Breast epithelium (tissue), 4 donors: ENCODE measurements around the gene VSIG10L2. TPM values are rescaled to one million over a fixed set of nuclear protein-coding genes. Genes with fewer than 3 reads are reported as not detected.

Experiments
- DNase-seq, 2 donors: peaks; one replicate each; pipeline ENCODE4 v3.0.0-alpha.2; 2019; ENCODE audit warnings: low spot score in 2 of 2
- H3K27ac ChIP-seq, 2 donors: fragments of 200-600 bp; sonication (generic) in 1 of 2; one replicate each; pipeline ENCODE4 v1.5.1; 2016 to 2019; ENCODE audit warnings: mild to moderate bottlenecking in 1 of 2
- H3K27me3 ChIP-seq, 2 donors: fragments of 200-600 bp; sonication (generic) in 1 of 2; one replicate each; pipeline versions ENCODE4 v1.5.1 to v1.6.0; 2017 to 2019; ENCODE audit warnings: control low read depth in 1 of 2, mild to moderate bottlenecking in 1 of 2
- H3K36me3 ChIP-seq: fragments of 200-600 bp; one replicate; pipeline ENCODE4 v1.5.1; 2019
- H3K4me1 ChIP-seq, 2 donors: fragments of 200-600 bp; sonication (generic); one replicate each; pipeline ENCODE4 v1.5.1; 2016 to 2019; ENCODE audit warnings: control low read depth in 1 of 2
- H3K4me3 ChIP-seq, 3 donors: fragments of 200-600 bp; sonication (generic); 1 replicate in 2 of 3; 2 replicates in 1 of 3; pipeline ENCODE4 v1.5.1; 2016 to 2019; ENCODE audit warnings: mild to moderate bottlenecking in 3 of 3, moderate library complexity in 2 of 3
- H3K9me3 ChIP-seq, 2 donors: fragments of 200-600 bp; sonication (generic) in 1 of 2; one replicate each; pipeline ENCODE4 v1.5.1; 2016 to 2019; ENCODE audit warnings: control low read depth in 1 of 2
- CTCF ChIP-seq, 3 donors: fragments of 450-650 bp; IDR thresholded peaks; one replicate each; pipeline ENCODE4 v1.5.1; 2016 to 2017; ENCODE audit warnings: antibody characterized with exemption in 3 of 3, mild to moderate bottlenecking in 3 of 3, moderate library complexity in 3 of 3
- POLR2A ChIP-seq: fragments of 450-650 bp; IDR thresholded peaks from one replicate; pipeline ENCODE4 v1.6.1; 2016; ENCODE audit warnings: antibody characterized with exemption, mild to moderate bottlenecking, moderate library complexity
- POLR2AphosphoS5 ChIP-seq, 3 donors: sonication (generic); formaldehyde crosslinking; IDR thresholded peaks; one replicate each; pipeline ENCODE4 v1.6.1; 2017; ENCODE audit warnings: antibody characterized with exemption in 3 of 3
- intact Hi-C: fragments of 100-400 bp; cut with DNase I; formaldehyde crosslinking; loops from one replicate; pipeline ENCODE4 v1.15.1; 2023; ENCODE audit warnings: low total_unique reads
- total RNA-seq, 3 donors: library from RNA; depleted of rRNA; stranded (reverse); fragments of >200 nt; gene quantifications; one replicate each; pipeline ENCODE4 v1.1.0, GENCODE V29; 2016

VSIG10L2 gene
- total RNA-seq, 3 donors from 2014 or later: 3.6 to 4.1 TPM; not detected in 1

DNA sequence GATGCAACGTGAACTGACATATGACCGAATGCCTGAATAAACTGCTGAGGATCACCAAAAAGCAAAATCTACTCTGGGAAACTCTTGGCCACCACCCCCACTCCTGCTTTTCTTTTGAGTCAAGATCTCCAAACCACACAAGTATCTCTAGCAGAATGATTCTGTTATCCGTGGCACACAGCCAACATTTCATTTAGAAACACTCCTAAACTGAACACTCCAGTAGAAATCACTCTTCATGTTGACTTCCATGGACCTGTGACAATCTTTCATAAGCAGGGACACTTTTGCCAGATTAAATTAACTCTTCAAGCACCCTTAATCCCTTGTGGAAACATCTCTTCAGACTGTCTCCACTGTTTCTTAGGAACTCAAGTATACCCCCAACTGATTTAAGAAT is 44.4 kb downstream of the VSIG10L2 start:
- intact Hi-C loops: no loop called here
- Histone ChIP-seq H3K9me3 (no peaks in the 10 kb centered on the region), H3K27ac (peak overlapping the region in 1 of 2 donors; percentile 20), H3K27me3 (no peaks in the 10 kb centered on the region), H3K36me3 (no peaks in the 10 kb centered on the region), H3K4me3 (peak overlapping the region in 1 of 3 donors; percentile 16), H3K4me1 (no peaks in the 10 kb centered on the region)
- TF ChIP-seq CTCF (IDR thresholded peaks at IDR 0.05) (no peak), POLR2AphosphoS5 (IDR thresholded peaks at IDR 0.05) (no peak), POLR2A (no peak)
- no peak for DNase-seq

DNA sequence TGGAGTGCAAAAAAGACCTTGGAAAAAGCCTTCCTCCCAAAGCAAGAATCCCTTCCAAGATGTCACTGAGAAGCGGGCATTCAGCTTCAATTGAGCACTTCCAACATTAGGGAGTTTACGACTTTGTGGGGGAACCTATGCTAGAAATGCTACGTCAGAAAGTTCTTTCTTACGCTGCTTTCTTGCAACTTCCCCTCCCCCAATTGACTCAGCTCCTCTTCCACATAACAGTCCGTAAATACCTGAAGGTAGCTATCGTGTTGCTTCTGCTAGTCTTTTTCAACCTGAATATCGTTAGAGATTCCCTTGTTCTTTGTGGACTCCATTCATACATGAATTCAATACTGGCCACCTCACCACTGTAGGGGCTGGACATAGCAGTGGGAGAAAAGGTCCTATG is 47.0 kb downstream of the VSIG10L2 start:
- Histone ChIP-seq H3K9me3 (no peaks in the 10 kb centered on the region), H3K27ac (no peak overlapping the region), H3K36me3 (no peaks in the 10 kb centered on the region), H3K27me3 (no peaks in the 10 kb centered on the region), H3K4me1 (no peaks in the 10 kb centered on the region), H3K4me3 (no peak overlapping the region)
- intact Hi-C loops: no loop called here
- TF ChIP-seq POLR2A: no peak
- TF ChIP-seq CTCF (IDR thresholded peaks at IDR 0.05): no peak
- TF ChIP-seq POLR2AphosphoS5 (IDR thresholded peaks at IDR 0.05): no peak
- no peak for DNase-seq

GRCh38 chr11:125994509-125994908 is 48.7 kb downstream of the VSIG10L2 start:
- no peaks in the 10 kb centered on the region for H3K36me3 ChIP-seq
- no peaks in the 10 kb centered on the region for H3K9me3 ChIP-seq
- H3K27ac ChIP-seq: no peak overlapping the region
- H3K4me1 ChIP-seq: no peaks in the 10 kb centered on the region
- DNase-seq: no peak
- no peak overlapping the region for H3K4me3 ChIP-seq
- intact Hi-C loops: no loop called here
- no peaks in the 10 kb centered on the region for H3K27me3 ChIP-seq
- TF ChIP-seq CTCF (IDR thresholded peaks at IDR 0.05): no peak

- Histone ChIP-seq H3K4me1 (no peaks in the 10 kb centered on the region), H3K36me3 (no peaks in the 10 kb centered on the region)
- no peak for DNase-seq
Observed at GRCh38 chr11:125995313-125995712, 49.5 kb downstream of the VSIG10L2 start.

GRCh38 chr11:125998267-125998666 is 52.4 kb downstream of the VSIG10L2 start:
- Histone ChIP-seq H3K27me3 (no peaks in the 10 kb centered on the region), H3K27ac (peak overlapping the region in 1 of 2 donors; percentile 23)

More at GRCh38 chr11:125995313-125995712, 49.5 kb downstream of the VSIG10L2 start:
- Histone ChIP-seq H3K4me3 (no peak overlapping the region), H3K27ac (no peak overlapping the region), H3K9me3 (no peaks in the 10 kb centered on the region), H3K27me3 (no peaks in the 10 kb centered on the region)
- TF ChIP-seq POLR2AphosphoS5 (IDR thresholded peaks at IDR 0.05) (no peak), POLR2A (no peak), CTCF (IDR thresholded peaks at IDR 0.05) (no peak)
- intact Hi-C loops: no loop called here

More at GRCh38 chr11:125998267-125998666, 52.4 kb downstream of the VSIG10L2 start:
- intact Hi-C loops: no loop called here
- Histone ChIP-seq H3K4me3 (no peak overlapping the region), H3K36me3 (no peaks in the 10 kb centered on the region), H3K9me3 (no peaks in the 10 kb centered on the region), H3K4me1 (no peaks in the 10 kb centered on the region)
- DNase-seq: no peak
- TF ChIP-seq POLR2AphosphoS5 (IDR thresholded peaks at IDR 0.05): no peak
- no peak for TF ChIP-seq POLR2A
- no peak for TF ChIP-seq CTCF (IDR thresholded peaks at IDR 0.05)
